PFSK-1 (cell line): Measurements from ENCODE around the gene CEP63.

Experiments used
- POLR2AphosphoS5 ChIP-seq: IDR thresholded peaks from 2 replicates; pipeline ENCODE4 v1.6.1; 2012; ENCODE audit warnings: low read depth, mild to moderate bottlenecking, control low read depth, low read length, moderate library complexity
- SIN3A ChIP-seq: IDR thresholded peaks from 2 replicates; pipeline ENCODE4 v1.6.1; 2012; ENCODE audit warnings: mild to moderate bottlenecking, low read length, moderate library complexity, borderline replicate concordance; ENCODE audit not compliant: insufficient read depth

- TF ChIP-seq POLR2AphosphoS5: no peak
- no peak for TF ChIP-seq SIN3A
Measured at GRCh38 chr3:134605556-134605955, 119.7 kb downstream of the CEP63 start.
